Smooth muscle cell of bladder (primary cell): Measurements from ENCODE around the gene SLC35F1. TPM values are rescaled to one million over a fixed set of nuclear protein-coding genes. Genes with fewer than 3 reads are reported as not detected.

Experiments
- total RNA-seq: library from RNA; depleted of rRNA; stranded (reverse); fragments of >200 nt; gene quantifications from 2 replicates; pipeline ENCODE4 v1.2.3, GENCODE V29; 2014

The SLC35F1 gene
- total RNA-seq, result under 0.01 TPM in 1 of 2 replicates, not detected in the other

GRCh38 chr6:117906958-117907600 is at the start of gene SLC35F1:
Gene SLC35F1 (plus strand): TSS chr6:117907264.

Other genes with a start within 250 kb of the SLC35F1 start
- gene NUS1, start 231.8 kb upstream of the SLC35F1 start, total RNA-seq, result 12.5 and 17.6 TPM in 2 replicates